Measurements from ENCODE around the gene RUNX1.

DNA sequence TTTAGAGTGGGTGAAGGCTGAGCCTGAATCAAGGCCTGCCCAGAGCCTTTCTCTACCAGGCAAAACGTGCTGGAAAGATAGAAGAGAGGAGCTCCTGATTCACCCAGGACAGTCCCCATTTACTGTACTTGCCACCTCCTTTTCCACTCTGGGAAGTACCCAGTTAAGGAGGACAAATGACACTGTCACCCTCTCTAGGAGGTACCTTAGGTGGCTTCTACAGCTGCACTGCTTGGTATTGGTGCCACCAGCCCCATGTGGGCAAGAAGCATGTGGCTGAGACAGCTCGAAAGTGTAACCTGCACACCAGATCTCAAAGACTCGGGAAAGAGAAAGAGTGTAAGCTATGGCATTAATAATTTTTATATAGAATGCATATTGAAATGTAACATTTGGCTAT, 42.3 kb downstream of the RUNX1 start:
- TF ChIP-seq, protein P1, sequence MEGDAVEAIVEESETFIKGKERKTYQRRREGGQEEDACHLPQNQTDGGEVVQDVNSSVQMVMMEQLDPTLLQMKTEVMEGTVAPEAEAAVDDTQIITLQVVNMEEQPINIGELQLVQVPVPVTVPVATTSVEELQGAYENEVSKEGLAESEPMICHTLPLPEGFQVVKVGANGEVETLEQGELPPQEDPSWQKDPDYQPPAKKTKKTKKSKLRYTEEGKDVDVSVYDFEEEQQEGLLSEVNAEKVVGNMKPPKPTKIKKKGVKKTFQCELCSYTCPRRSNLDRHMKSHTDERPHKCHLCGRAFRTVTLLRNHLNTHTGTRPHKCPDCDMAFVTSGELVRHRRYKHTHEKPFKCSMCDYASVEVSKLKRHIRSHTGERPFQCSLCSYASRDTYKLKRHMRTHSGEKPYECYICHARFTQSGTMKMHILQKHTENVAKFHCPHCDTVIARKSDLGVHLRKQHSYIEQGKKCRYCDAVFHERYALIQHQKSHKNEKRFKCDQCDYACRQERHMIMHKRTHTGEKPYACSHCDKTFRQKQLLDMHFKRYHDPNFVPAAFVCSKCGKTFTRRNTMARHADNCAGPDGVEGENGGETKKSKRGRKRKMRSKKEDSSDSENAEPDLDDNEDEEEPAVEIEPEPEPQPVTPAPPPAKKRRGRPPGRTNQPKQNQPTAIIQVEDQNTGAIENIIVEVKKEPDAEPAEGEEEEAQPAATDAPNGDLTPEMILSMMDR (IDR thresholded peaks at IDR 0.05): no peak
- no peak for TF ChIP-seq POLR2A (IDR thresholded peaks at IDR 0.05)

All from right lobe of liver (tissue), 4 donors.